Left lung (tissue), 10 donors: ENCODE measurements around the gene RGPD4. TPM values are rescaled to one million over a fixed set of nuclear protein-coding genes. Genes with fewer than 3 reads are reported as not detected.

Experiments used
- ATAC-seq: fragments of 200-7000 bp; cut with Tn5 transposase; one replicate; pipeline ENCODE4 v1.9.1; 2020; ENCODE audit warnings: moderate library complexity
- DNase-seq, 4 donors: peaks; one replicate each; pipeline ENCODE4 v3.0.0-alpha.2; 2013 to 2020
- H3K27ac ChIP-seq, 2 donors: fragments of 200-600 bp; sonication (generic) in 1 of 2; one replicate each; pipeline versions ENCODE4 v1.5.0 to v1.8.0; 2020 to 2021
- H3K27me3 ChIP-seq, 2 donors: fragments of 200-600 bp; sonication (generic) in 1 of 2; one replicate each; pipeline versions ENCODE4 v1.5.0 to v1.8.0; 2020 to 2021
- H3K36me3 ChIP-seq, 2 donors: fragments of 200-600 bp; sonication (generic) in 1 of 2; one replicate each; pipeline versions ENCODE4 v1.5.0 to v1.8.0; 2020 to 2021
- H3K4me1 ChIP-seq, 2 donors: fragments of 200-600 bp; one replicate each; pipeline ENCODE4 v1.8.0; 2021
- H3K4me3 ChIP-seq, 2 donors: fragments of 200-600 bp; sonication (generic) in 1 of 2; one replicate each; pipeline versions ENCODE4 v1.5.0 to v1.8.0; 2020 to 2021; ENCODE audit warnings: mild to moderate bottlenecking in 1 of 2
- H3K9me3 ChIP-seq, 2 donors: fragments of 200-600 bp; sonication (generic) in 1 of 2; one replicate each; pipeline versions ENCODE4 v1.5.0 to v1.8.0; 2020 to 2021
- intact Hi-C, 2 donors: fragments of 100-400 bp; cut with DNase I; formaldehyde crosslinking; loops; one replicate each; pipeline versions ENCODE4 v1.11.2 to v1.14.2; 2022
- polyA plus RNA-seq, 6 donors: library from polyadenylated mRNA; unstranded; fragments of 120-200 nt; gene quantifications; one replicate each; pipeline ENCODE4 v1.2.1, GENCODE V29; 2013; ENCODE audit not compliant: insufficient read length in 6 of 6
- total RNA-seq, 2 donors: library from RNA; stranded (reverse); fragmentation: NEBNext Ultra II Directional; extraction: Animal tissue kit (Norgen Biotek cat#: 25700); gene quantifications; one replicate each; pipeline ENCODE4 v1.2.1, GENCODE V29; 2021
- TF ChIP-seq, protein P1 (sequence below), 2 donors: fragments of 200-600 bp; sonication (generic) in 1 of 2; IDR thresholded peaks; one replicate each; pipeline versions ENCODE4 v1.5.0 to v1.8.0; 2021; ENCODE audit warnings: antibody characterized with exemption in 2 of 2
- donor health status: DM: no; HTN: yes; CAD: no.
- donor health status: DM: no; HTN: no; CAD: no.

Gene RGPD4
- total and polyA plus RNA-seq, 8 donors: 0.04 to 0.29 (median 0.14) TPM; not detected in 5

DNA sequence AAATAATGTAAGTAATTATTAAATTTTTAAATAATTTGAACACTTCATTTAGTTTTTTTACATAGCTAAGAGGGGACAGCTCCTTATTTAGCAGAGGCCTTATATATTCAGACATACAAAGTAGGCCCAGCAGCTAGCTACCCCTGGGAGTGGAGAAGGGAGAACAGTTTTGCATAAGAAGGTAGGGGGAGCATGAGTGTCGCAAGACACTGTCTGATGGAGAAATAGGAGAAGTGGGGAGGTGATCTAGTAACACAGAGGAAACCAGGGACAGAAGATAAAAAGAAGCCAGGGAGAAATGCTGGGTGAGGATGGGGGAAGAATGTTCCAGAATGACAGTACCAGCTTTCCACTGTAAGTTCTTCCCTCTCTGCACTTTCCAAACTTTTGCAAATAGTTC is 16.0 kb upstream of the RGPD4 start:
- TF ChIP-seq, protein P1, sequence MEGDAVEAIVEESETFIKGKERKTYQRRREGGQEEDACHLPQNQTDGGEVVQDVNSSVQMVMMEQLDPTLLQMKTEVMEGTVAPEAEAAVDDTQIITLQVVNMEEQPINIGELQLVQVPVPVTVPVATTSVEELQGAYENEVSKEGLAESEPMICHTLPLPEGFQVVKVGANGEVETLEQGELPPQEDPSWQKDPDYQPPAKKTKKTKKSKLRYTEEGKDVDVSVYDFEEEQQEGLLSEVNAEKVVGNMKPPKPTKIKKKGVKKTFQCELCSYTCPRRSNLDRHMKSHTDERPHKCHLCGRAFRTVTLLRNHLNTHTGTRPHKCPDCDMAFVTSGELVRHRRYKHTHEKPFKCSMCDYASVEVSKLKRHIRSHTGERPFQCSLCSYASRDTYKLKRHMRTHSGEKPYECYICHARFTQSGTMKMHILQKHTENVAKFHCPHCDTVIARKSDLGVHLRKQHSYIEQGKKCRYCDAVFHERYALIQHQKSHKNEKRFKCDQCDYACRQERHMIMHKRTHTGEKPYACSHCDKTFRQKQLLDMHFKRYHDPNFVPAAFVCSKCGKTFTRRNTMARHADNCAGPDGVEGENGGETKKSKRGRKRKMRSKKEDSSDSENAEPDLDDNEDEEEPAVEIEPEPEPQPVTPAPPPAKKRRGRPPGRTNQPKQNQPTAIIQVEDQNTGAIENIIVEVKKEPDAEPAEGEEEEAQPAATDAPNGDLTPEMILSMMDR (IDR thresholded peaks at IDR 0.05): no peak
- H3K4me1 ChIP-seq: peaks cover 0 to 3% of the 10 kb centered on the region in 2 donors
- ATAC-seq (no peak), DNase-seq (no peak)
- H3K27ac ChIP-seq: no peak overlapping the region
- H3K9me3 ChIP-seq: no peaks in the 10 kb centered on the region
- no peak overlapping the region for H3K4me3 ChIP-seq
- H3K36me3 ChIP-seq: no peaks in the 10 kb centered on the region
- no peaks in the 10 kb centered on the region for H3K27me3 ChIP-seq
- intact Hi-C loops: no loop called here

DNA sequence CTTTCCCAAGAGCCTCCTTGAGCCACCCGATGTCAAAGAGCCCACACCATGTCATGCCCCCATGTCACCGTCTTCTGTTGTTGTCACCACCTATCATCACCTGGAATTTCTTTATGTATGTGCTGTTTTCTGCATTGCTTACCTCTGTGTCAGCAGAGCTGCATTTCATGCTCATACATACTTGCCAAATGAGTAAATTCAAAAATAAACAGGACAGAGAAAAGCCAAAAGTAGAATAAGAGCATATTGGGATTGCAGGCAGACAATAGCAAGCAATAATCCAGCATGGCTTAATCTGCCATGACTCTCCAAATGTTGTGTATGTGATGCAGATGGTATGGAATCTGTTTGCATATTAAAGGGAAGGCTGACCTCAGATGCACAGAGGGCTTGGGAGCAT is 15.3 kb upstream of the RGPD4 start:
- ATAC-seq: no peak

DNA sequence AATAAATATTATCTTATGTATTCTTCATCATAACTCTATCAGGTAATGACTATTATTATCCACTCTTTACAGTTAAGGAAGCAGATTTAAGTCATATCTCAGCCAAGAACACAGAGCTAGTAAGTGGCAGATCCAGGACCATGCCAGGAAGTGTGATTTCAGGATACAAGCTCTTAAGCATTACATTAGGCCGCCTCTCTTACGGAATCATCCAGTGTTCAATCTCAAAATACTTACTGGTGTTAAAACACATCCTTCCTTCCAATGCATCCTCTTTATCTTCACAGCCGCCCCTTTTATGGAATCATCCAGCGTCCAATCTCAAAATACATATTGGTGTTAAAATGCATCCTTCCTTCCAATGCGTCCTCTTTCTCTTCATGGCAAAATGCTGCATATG is 14.7 kb upstream of the RGPD4 start:
- Histone ChIP-seq H3K9me3 (no peaks in the 10 kb centered on the region), H3K27me3 (no peaks in the 10 kb centered on the region), H3K27ac (no peak overlapping the region), H3K4me3 (no peak overlapping the region), H3K36me3 (no peaks in the 10 kb centered on the region), H3K4me1 (peaks cover 0 to 3% of the 10 kb centered on the region in 2 donors)
- ATAC-seq (no peak), DNase-seq (no peak)
- intact Hi-C loops: no loop called here
- TF ChIP-seq, protein P1 (IDR thresholded peaks at IDR 0.05): no peak

More for the DNA sequence above, 15.3 kb upstream of the RGPD4 start:
- TF ChIP-seq, protein P1 (IDR thresholded peaks at IDR 0.05): no peak
- Histone ChIP-seq H3K27me3 (no peaks in the 10 kb centered on the region), H3K36me3 (no peaks in the 10 kb centered on the region), H3K9me3 (no peaks in the 10 kb centered on the region), H3K4me1 (peaks cover 0 to 3% of the 10 kb centered on the region in 2 donors), H3K4me3 (no peak overlapping the region), H3K27ac (no peak overlapping the region)
- DNase-seq: no peak
- intact Hi-C loops: no loop called here

DNA sequence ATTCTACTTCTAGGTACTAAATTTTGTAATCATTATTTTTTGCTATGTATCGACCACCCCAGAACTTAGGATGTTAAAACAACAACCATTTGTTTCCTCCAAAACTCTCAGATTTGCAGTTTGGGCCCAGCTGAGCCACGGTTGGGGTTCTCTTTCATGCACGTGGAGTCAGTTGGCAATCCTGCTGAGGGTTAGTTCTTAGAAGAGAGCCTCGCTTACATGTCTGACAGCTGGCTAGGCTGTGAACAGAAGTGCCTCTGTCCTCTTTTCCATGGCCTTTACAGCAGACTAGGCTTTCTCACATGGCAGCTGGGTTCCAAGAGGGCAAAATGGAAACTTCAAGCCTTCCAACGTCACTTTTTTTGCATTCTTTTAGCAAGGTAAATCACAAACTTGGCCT is 9.3 kb upstream of the RGPD4 start:
- TF ChIP-seq, protein P1 (IDR thresholded peaks at IDR 0.05): no peak
- Histone ChIP-seq H3K27me3 (no peaks in the 10 kb centered on the region), H3K4me3 (no peak overlapping the region), H3K36me3 (no peaks in the 10 kb centered on the region), H3K4me1 (no peaks in the 10 kb centered on the region), H3K9me3 (no peaks in the 10 kb centered on the region), H3K27ac (no peak overlapping the region)
- intact Hi-C loops: no loop called here
- no peak for ATAC-seq
- no peak for DNase-seq

DNA sequence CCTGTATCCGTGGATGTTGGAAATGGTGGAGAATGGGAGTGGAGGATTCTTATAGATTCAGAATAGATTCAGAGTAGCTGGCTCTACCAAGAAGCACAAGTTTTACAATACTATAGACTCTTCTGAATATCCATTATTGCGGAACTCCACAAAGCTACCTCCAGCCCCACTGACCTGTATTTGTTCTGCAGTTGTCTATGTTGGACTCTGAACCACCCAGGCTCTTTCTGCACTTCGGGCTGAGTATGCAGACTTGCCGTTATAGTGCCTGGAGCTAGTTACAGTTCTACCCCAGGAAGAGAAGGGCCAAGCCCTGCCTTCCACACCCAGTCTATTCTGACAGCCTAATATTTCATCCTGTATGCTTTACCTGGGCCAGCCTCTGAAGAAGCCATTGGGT is 4.4 kb upstream of the RGPD4 start:
- Histone ChIP-seq H3K4me3 (no peak overlapping the region), H3K36me3 (no peaks in the 10 kb centered on the region), H3K4me1 (no peaks in the 10 kb centered on the region), H3K27me3 (no peaks in the 10 kb centered on the region), H3K27ac (no peak overlapping the region), H3K9me3 (no peaks in the 10 kb centered on the region)
- ATAC-seq: no peak
- intact Hi-C loops: no loop called here
- TF ChIP-seq, protein P1 (IDR thresholded peaks at IDR 0.05): no peak
- DNase-seq: no peak
